PC-3 (cell line): ENCODE results near the gene RPP25.

ENCODE experiments used
- CTCF ChIP-seq: fragments of 300-600 bp; sonication (generic); conservative IDR thresholded peaks from 2 replicates; pipeline ENCODE4 v1.5.1; 2017; ENCODE audit warnings: antibody characterized with exemption, low read depth, mild to moderate bottlenecking, low read length
- EZH2 ChIP-seq: fragments of 300-600 bp; sonication (generic); IDR thresholded peaks from one replicate; pipeline ENCODE4 v1.6.1; 2017; ENCODE audit warnings: antibody characterized with exemption, mild to moderate bottlenecking, low read length; ENCODE audit not compliant: unreplicated experiment
- EZH2phosphoT487 ChIP-seq: fragments of 300-600 bp; sonication (generic); IDR thresholded peaks from 2 replicates; pipeline ENCODE4 v1.6.1; 2018; ENCODE audit warnings: mild to moderate bottlenecking, antibody characterized with exemption, low read length, borderline replicate concordance

- TF ChIP-seq EZH2phosphoT487 (no peak), EZH2 (no peak), CTCF (no peak)
Observed at GRCh38 chr15:74978503-74978902, 21.9 kb upstream of the RPP25 start.
